ENCODE measurements around the gene MBNL2.

Gene MBNL2

GRCh38 chr13:97295283-97296182 lies 73.4 kb downstream of the MBNL2 start:
- no peak overlapping the region for H3K4me3 ChIP-seq (ENCODE audit: low read length)
- no peaks in the 10 kb centered on the region for H3K36me3 ChIP-seq (ENCODE audit: control insufficient read depth, low read length)
- H3K79me2 ChIP-seq (ENCODE audit: control insufficient read depth, low read length): no peaks in the 10 kb centered on the region
- no peak overlapping the region for H3K27ac ChIP-seq (ENCODE audit: low read depth, low read length)
- TF ChIP-seq EZH2phosphoT487 (IDR thresholded peaks at IDR 0.05; ENCODE audit: borderline replicate concordance, low read length): no peak
- no peak for TF ChIP-seq CTCF (IDR thresholded peaks at IDR 0.05; ENCODE audit: low read depth, low read length, poor library complexity, severe bottlenecking)
- H4K20me1 ChIP-seq (ENCODE audit: control insufficient read depth, insufficient read depth, low read depth, low read length): no peaks in the 10 kb centered on the region
- no peaks in the 10 kb centered on the region for H3K9me3 ChIP-seq (ENCODE audit: control insufficient read depth, insufficient read depth, low read length)
- H3K9me2 ChIP-seq (replicated peaks; ENCODE audit: control insufficient read depth, low read length): no peaks in the 10 kb centered on the region
- no peaks in the 10 kb centered on the region for H3F3A ChIP-seq (ENCODE audit: control insufficient read depth, insufficient read depth)
- H3K4me2 ChIP-seq (ENCODE audit: low read length): no peak overlapping the region
- H3K4me1 ChIP-seq (ENCODE audit: control insufficient read depth, low read length): no peaks in the 10 kb centered on the region
- no peaks in the 10 kb centered on the region for H3K27me3 ChIP-seq (ENCODE audit: control insufficient read depth, low read length)

- Histone ChIP-seq H3F3A (ENCODE audit: control insufficient read depth, insufficient read depth) (no peaks in the 10 kb centered on the region), H3K4me1 (ENCODE audit: control insufficient read depth, low read length) (no peaks in the 10 kb centered on the region), H3K9me2 (replicated peaks; ENCODE audit: control insufficient read depth, low read length) (no peaks in the 10 kb centered on the region), H3K27me3 (ENCODE audit: control insufficient read depth, low read length) (no peaks in the 10 kb centered on the region), H3K36me3 (ENCODE audit: control insufficient read depth, low read length) (no peaks in the 10 kb centered on the region), H3K9me3 (ENCODE audit: control insufficient read depth, insufficient read depth, low read length) (no peaks in the 10 kb centered on the region), H4K20me1 (ENCODE audit: control insufficient read depth, insufficient read depth, low read depth, low read length) (no peaks in the 10 kb centered on the region), H3K4me2 (ENCODE audit: low read length) (no peak overlapping the region), H3K27ac (ENCODE audit: low read depth, low read length) (no peak overlapping the region), H3K79me2 (ENCODE audit: control insufficient read depth, low read length) (no peaks in the 10 kb centered on the region), H3K4me3 (ENCODE audit: low read length) (no peak overlapping the region)
- TF ChIP-seq CTCF (IDR thresholded peaks at IDR 0.05; ENCODE audit: low read depth, low read length, poor library complexity, severe bottlenecking) (no peak), EZH2phosphoT487 (IDR thresholded peaks at IDR 0.05; ENCODE audit: borderline replicate concordance, low read length) (no peak)
Measured at GRCh38 chr13:97296740-97297139, 74.6 kb downstream of the MBNL2 start.

GRCh38 chr13:97298816-97299215 lies 76.7 kb downstream of the MBNL2 start:
- Histone ChIP-seq H3K4me2 (ENCODE audit: low read length) (no peak overlapping the region), H3K4me3 (ENCODE audit: low read length) (no peak overlapping the region), H3K27me3 (ENCODE audit: control insufficient read depth, low read length) (no peaks in the 10 kb centered on the region), H3K9me2 (replicated peaks; ENCODE audit: control insufficient read depth, low read length) (no peaks in the 10 kb centered on the region), H3K27ac (ENCODE audit: low read depth, low read length) (no peak overlapping the region), H3K36me3 (ENCODE audit: control insufficient read depth, low read length) (no peaks in the 10 kb centered on the region), H3K79me2 (ENCODE audit: control insufficient read depth, low read length) (no peaks in the 10 kb centered on the region), H4K20me1 (ENCODE audit: control insufficient read depth, insufficient read depth, low read depth, low read length) (no peaks in the 10 kb centered on the region), H3F3A (ENCODE audit: control insufficient read depth, insufficient read depth) (no peaks in the 10 kb centered on the region), H3K9me3 (ENCODE audit: control insufficient read depth, insufficient read depth, low read length) (no peaks in the 10 kb centered on the region), H3K4me1 (ENCODE audit: control insufficient read depth, low read length) (no peaks in the 10 kb centered on the region)
- TF ChIP-seq EZH2phosphoT487 (IDR thresholded peaks at IDR 0.05; ENCODE audit: borderline replicate concordance, low read length): no peak
- TF ChIP-seq CTCF (IDR thresholded peaks at IDR 0.05; ENCODE audit: low read depth, low read length, poor library complexity, severe bottlenecking): no peak

Data from DOHH2 (cell line).